Transverse colon (tissue), 3 donors: Measurements from ENCODE around the gene RIMS1.

Source experiments
- CTCF ChIP-seq, 5 experiments: fragments of 200-600 bp in 3 of 5; fragments of 450-650 bp in 2 of 5; sonication (generic) in 3 of 5; IDR thresholded peaks; 1 replicate in 2 of 5; 2 replicates in 3 of 5; pipeline ENCODE4 v1.5.1; 2016 to 2017; ENCODE audit warnings: antibody characterized with exemption in 5 of 5, inconsistent platforms in 3 of 5, mild to moderate bottlenecking in 2 of 5, moderate library complexity in 1 of 5
- EP300 ChIP-seq: sonication (generic); formaldehyde crosslinking; IDR thresholded peaks from one replicate; pipeline ENCODE4 v1.6.1; 2017; ENCODE audit warnings: antibody characterized with exemption, low read depth
- POLR2A ChIP-seq: fragments of 450-650 bp; IDR thresholded peaks from one replicate; pipeline ENCODE4 v1.6.1; 2016; ENCODE audit warnings: antibody characterized with exemption, mild to moderate bottlenecking, moderate library complexity

GRCh38 chr6:72374172-72374571 lies 487.8 kb downstream of the RIMS1 start:
- no peak for TF ChIP-seq CTCF (IDR thresholded peaks at IDR 0.05)
- no peak for TF ChIP-seq POLR2A
- no peak for TF ChIP-seq EP300
